GM12874 (cell line): ENCODE data around the gene KCNS1.

Experiments used
- TF ChIP-seq, protein P1 (sequence below): IDR thresholded peaks from 2 replicates; pipeline ENCODE4 v1.5.1; 2011; ENCODE audit warnings: low read depth, mild to moderate bottlenecking, control low read depth, low read length, moderate library complexity; ENCODE audit not compliant: insufficient read depth

Gene KCNS1

GRCh38 chr20:45061244-45061643 lies 39.7 kb downstream of the KCNS1 start:
- TF ChIP-seq, protein P1, sequence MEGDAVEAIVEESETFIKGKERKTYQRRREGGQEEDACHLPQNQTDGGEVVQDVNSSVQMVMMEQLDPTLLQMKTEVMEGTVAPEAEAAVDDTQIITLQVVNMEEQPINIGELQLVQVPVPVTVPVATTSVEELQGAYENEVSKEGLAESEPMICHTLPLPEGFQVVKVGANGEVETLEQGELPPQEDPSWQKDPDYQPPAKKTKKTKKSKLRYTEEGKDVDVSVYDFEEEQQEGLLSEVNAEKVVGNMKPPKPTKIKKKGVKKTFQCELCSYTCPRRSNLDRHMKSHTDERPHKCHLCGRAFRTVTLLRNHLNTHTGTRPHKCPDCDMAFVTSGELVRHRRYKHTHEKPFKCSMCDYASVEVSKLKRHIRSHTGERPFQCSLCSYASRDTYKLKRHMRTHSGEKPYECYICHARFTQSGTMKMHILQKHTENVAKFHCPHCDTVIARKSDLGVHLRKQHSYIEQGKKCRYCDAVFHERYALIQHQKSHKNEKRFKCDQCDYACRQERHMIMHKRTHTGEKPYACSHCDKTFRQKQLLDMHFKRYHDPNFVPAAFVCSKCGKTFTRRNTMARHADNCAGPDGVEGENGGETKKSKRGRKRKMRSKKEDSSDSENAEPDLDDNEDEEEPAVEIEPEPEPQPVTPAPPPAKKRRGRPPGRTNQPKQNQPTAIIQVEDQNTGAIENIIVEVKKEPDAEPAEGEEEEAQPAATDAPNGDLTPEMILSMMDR = no peak

GRCh38 chr20:45060294-45060693 lies 40.6 kb downstream of the KCNS1 start:
- TF ChIP-seq, protein P1 = no peak

- TF ChIP-seq, protein P1 = no peak
These were observed 41.8 kb downstream of the KCNS1 start for GRCh38 chr20:45059022-45059728.

DNA sequence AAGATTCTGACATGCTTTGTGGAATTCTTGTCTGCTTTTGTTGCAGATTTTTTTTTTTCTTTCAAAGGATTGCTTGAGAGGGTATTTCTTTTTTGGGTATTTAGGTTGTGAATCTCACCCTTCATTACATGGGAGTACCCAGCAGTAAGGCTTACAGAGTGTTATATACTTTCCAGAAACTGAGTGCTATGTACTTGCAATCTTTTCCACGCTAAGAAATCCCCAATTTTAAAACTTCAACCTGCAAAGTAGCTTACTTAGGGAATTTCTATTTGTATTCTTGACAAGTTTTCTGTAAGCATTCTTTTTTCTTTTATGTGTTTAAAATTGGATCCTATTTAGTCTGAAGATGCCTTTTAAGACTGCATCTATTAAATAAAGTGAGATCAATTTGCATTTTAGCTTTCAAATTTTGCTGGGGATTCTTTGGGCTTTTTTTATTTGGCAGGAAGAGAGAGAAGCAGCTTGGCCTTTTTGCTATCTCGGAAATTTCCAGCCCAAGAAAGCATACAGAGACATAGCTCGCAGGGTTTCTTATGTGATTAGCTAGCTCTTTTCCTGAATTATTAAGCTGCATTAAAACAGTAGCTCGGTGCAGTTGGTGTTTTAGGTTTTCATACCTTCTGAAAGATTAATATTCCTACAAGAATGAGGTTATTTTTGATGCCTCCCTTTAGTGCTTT lies 42.6 kb downstream of the KCNS1 start:
- TF ChIP-seq, protein P1 = no peak

DNA sequence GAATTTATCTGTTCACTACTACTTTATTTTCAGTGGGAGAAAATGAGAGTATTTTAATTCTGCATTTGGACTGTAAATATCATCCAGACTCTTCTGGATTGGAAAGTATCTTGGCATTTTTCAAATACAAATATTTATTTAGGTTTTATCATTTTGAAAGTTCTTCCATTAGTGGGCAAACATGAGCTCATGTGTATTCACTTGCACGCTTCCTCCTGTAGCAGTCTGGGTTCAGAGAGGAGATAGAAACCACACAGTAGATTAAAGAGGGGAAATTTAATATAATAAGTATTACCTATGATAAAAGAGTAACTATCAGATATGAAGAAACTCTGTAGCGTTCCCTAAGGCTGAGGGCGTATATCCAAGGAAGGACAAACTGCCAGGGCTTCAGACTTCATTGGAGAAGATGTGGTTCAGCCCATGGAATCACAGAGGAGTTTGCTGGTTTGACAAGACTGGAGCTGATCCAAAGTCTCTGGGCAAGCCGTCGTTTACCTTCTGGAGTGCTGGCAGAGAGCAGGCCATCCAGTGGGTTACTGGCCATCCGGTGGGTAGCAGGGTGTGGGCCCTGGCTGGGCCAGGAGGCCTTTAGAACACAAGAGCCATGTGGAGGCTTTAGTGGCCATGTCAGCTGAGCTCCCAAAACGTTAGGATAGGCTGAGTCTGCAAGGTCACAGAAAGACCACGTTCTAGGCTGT lies 44.3 kb downstream of the KCNS1 start:
- TF ChIP-seq, protein P1 = no peak

GRCh38 chr20:45055056-45055455 lies 45.9 kb downstream of the KCNS1 start:
- TF ChIP-seq, protein P1 = no peak
